ENCODE measurements around the gene ASTL. TPM values are rescaled to one million over a fixed set of nuclear protein-coding genes. Genes with fewer than 3 reads are reported as not detected.
A peak's percentile ranks its signal among the peaks of the same experiment; 100 is the strongest.

ASTL gene
- total and polyA plus RNA-seq, 9 of the 15 experiments (the other 6 are each of a cell fraction or from before 2014, with no cell fraction given): not detected

DNA sequence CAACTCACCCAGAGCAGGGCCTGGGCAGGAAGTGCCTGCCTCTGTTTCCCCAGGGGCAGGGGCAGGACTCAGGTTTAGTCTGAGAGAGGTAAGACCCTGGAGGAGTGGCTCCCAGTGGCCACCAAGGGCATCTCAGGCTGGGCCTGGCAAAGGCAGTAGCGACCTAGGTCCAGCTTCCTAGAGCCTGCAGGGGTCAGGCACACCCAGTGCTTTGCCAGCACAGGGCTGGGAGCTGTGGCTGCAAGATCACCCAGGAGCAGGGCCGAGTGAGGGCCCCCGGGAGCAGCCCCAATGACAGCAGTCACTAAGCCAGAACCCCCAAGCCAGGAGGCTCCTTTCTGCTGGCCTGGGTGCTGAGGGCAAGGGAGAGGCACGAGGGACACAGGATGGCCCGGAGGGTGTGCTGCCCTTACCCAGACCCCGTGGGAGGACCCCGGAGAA, 15.7 kb upstream of the ASTL start:
- no peak overlapping the region for H3K4me2 ChIP-seq (ENCODE audit: insufficient read depth, low read length)
- H3K79me2 ChIP-seq (ENCODE audit: control insufficient read depth, insufficient read depth, low read length): no peaks in the 10 kb centered on the region
- H3K4me3 ChIP-seq: no peak overlapping the region
- TF ChIP-seq MCM5 (IDR thresholded peaks at IDR 0.05; ENCODE audit: low read depth): no peak
- TF ChIP-seq, protein P1, sequence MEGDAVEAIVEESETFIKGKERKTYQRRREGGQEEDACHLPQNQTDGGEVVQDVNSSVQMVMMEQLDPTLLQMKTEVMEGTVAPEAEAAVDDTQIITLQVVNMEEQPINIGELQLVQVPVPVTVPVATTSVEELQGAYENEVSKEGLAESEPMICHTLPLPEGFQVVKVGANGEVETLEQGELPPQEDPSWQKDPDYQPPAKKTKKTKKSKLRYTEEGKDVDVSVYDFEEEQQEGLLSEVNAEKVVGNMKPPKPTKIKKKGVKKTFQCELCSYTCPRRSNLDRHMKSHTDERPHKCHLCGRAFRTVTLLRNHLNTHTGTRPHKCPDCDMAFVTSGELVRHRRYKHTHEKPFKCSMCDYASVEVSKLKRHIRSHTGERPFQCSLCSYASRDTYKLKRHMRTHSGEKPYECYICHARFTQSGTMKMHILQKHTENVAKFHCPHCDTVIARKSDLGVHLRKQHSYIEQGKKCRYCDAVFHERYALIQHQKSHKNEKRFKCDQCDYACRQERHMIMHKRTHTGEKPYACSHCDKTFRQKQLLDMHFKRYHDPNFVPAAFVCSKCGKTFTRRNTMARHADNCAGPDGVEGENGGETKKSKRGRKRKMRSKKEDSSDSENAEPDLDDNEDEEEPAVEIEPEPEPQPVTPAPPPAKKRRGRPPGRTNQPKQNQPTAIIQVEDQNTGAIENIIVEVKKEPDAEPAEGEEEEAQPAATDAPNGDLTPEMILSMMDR (IDR thresholded peaks at IDR 0.05 in 2 of 3, conservative IDR thresholded peaks at IDR 0.05 in 1 of 3; ENCODE audit: insufficient read depth in 2 of 3, low read depth in 1 of 3, low read length in 3 of 3): peak; percentile 18 to 60 (median 22); a peak in 3 of 6 replicates
- ATAC-seq (peak; percentile 10; the same call in 1 of the 3 replicates), DNase-seq (ENCODE audit: extremely low read depth in 1 of 4, low spot score in 3 of 4) (no peak), FAIRE-seq (no peak)
- CTCF ChIA-PET (ENCODE audit: low intra/inter-chr PET ratio): no interaction called here
- H2AFZ ChIP-seq (ENCODE audit: low read depth, low read length): no peak overlapping the region
- H3K27ac ChIP-seq (ENCODE audit: extremely low read depth, low read depth, low read length): no peak overlapping the region
- H3K27me3 ChIP-seq (ENCODE audit: control insufficient read depth in 2 of 2, insufficient read depth in 2 of 2, low read length in 2 of 2): no peaks in the 10 kb centered on the region
- H4K20me1 ChIP-seq (replicated peaks; ENCODE audit: control insufficient read depth, insufficient read depth, low read length): no peaks in the 10 kb centered on the region
- POLR2A ChIA-PET: no interaction called here
- H3K9me1 ChIP-seq (ENCODE audit: control insufficient read depth, insufficient read depth, low read length): peaks cover 3% of the 10 kb centered on the region
- WGBS (ENCODE audit: insufficient coverage, low coverage, missing lambda C conversion rate): 25% methylated on average over 4 of the region's 7 CpGs
- intact Hi-C loops (cut with micrococcal nuclease): no loop called here
- peak overlapping the region in 1 of 2 experiments; percentile 35; a peak in 1 of 4 replicates for H3K9ac ChIP-seq (ENCODE audit: insufficient read depth in 1 of 2, low read depth in 2 of 2, low read length in 2 of 2)
- peaks cover 20 to 36% of the 10 kb centered on the region in 2 experiments for H3K4me1 ChIP-seq (replicated peaks in 1 of 2; ENCODE audit: control insufficient read depth in 2 of 2, insufficient read depth in 2 of 2, low read length in 2 of 2)
- in situ Hi-C loops (cut with MboI): no loop called here
- no peaks in the 10 kb centered on the region for H3K36me3 ChIP-seq (ENCODE audit: control insufficient read depth, insufficient read depth, low read length)
- no peaks in the 10 kb centered on the region for H3K9me3 ChIP-seq (replicated peaks; ENCODE audit: control insufficient read depth, insufficient read depth, low read depth, low read length)
- no TSS peak for BruUV-seq (replicated peaks)

DNA sequence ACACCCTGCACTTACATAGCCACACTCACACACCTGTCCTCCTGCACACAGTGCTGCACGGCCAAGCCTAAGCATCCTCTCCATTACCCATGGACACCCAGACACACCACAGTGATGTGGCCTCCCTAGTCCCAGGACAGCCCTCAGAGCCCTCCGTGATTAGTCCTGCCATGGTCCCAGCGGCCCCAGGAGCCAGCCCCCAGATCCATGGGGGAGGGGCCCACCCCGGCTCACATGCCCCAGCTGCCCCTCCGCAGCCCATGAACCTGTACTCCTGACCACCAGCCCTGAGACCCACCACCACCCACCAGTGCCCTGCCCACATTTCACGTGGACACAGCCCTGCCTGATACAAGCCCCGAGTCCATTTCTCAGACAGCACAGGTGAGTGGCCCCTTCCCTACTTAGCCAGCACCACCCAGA, 15.0 kb upstream of the ASTL start:
- Histone ChIP-seq H2AFZ (ENCODE audit: low read depth, low read length) (no peak overlapping the region), H3K27ac (ENCODE audit: extremely low read depth, low read depth, low read length) (no peak overlapping the region), H4K20me1 (replicated peaks; ENCODE audit: control insufficient read depth, insufficient read depth, low read length) (no peaks in the 10 kb centered on the region), H3K4me3 (no peak overlapping the region), H3K36me3 (ENCODE audit: control insufficient read depth, insufficient read depth, low read length) (no peaks in the 10 kb centered on the region), H3K79me2 (ENCODE audit: control insufficient read depth, insufficient read depth, low read length) (no peaks in the 10 kb centered on the region), H3K4me2 (ENCODE audit: insufficient read depth, low read length) (no peak overlapping the region), H3K27me3 (ENCODE audit: control insufficient read depth in 2 of 2, insufficient read depth in 2 of 2, low read length in 2 of 2) (no peaks in the 10 kb centered on the region), H3K9me3 (replicated peaks; ENCODE audit: control insufficient read depth, insufficient read depth, low read depth, low read length) (no peaks in the 10 kb centered on the region), H3K9ac (ENCODE audit: insufficient read depth in 1 of 2, low read depth in 2 of 2, low read length in 2 of 2) (no peak overlapping the region), H3K9me1 (ENCODE audit: control insufficient read depth, insufficient read depth, low read length) (peaks cover 2% of the 10 kb centered on the region), H3K4me1 (replicated peaks in 1 of 2; ENCODE audit: control insufficient read depth in 2 of 2, insufficient read depth in 2 of 2, low read length in 2 of 2) (peaks cover 15 to 36% of the 10 kb centered on the region in 2 experiments)
- ATAC-seq: no peak
- ChIA-PET POLR2A (no interaction called here), CTCF (ENCODE audit: low intra/inter-chr PET ratio) (no interaction called here)
- 19% methylated on average over 5 of the region's 7 CpGs for WGBS (ENCODE audit: insufficient coverage, low coverage, missing lambda C conversion rate)
- in situ Hi-C loops (cut with MboI): no loop called here
- FAIRE-seq: no peak
- no peak for DNase-seq (ENCODE audit: extremely low read depth in 1 of 4, low spot score in 3 of 4)
- intact Hi-C loops (cut with micrococcal nuclease): no loop called here
- BruUV-seq (replicated peaks): no TSS peak
- no peak for TF ChIP-seq TEAD2 (tag; IDR thresholded peaks at IDR 0.05)
- TF ChIP-seq SMAD1 (IDR thresholded peaks at IDR 0.05; ENCODE audit: low read depth, low read length, partially characterized antibody): no peak
- TF ChIP-seq ZNF282 (CRISPR knock-in tag; IDR thresholded peaks at IDR 0.05): no peak
- TF ChIP-seq HDAC8 (tag; IDR thresholded peaks at IDR 0.05): no peak
- no peak for TF ChIP-seq BCL6 (CRISPR knock-in tag; IDR thresholded peaks at IDR 0.05)
- TF ChIP-seq, protein P2, sequence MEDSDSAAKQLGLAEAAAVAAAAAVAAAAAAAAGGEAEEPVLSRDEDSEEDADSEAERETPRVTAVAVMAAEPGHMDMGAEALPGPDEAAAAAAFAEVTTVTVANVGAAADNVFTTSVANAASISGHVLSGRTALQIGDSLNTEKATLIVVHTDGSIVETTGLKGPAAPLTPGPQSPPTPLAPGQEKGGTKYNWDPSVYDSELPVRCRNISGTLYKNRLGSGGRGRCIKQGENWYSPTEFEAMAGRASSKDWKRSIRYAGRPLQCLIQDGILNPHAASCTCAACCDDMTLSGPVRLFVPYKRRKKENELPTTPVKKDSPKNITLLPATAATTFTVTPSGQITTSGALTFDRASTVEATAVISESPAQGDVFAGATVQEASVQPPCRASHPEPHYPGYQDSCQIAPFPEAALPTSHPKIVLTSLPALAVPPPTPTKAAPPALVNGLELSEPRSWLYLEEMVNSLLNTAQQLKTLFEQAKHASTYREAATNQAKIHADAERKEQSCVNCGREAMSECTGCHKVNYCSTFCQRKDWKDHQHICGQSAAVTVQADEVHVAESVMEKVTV (CRISPR knock-in tag; IDR thresholded peaks at IDR 0.05): no peak
- TF ChIP-seq ZFP30 (CRISPR knock-in tag; IDR thresholded peaks at IDR 0.05; ENCODE audit: borderline replicate concordance): no peak
- no peak for TF ChIP-seq DIDO1 (tag; IDR thresholded peaks at IDR 0.05; ENCODE audit: low read depth)
- no peak for TF ChIP-seq CBFA2T3 (IDR thresholded peaks at IDR 0.05)
- TF ChIP-seq GTF2E2 (tag; IDR thresholded peaks at IDR 0.05): no peak
- TF ChIP-seq ZNF239 (CRISPR knock-in tag; IDR thresholded peaks at IDR 0.05): no peak
- no peak for TF ChIP-seq ELF1 (tag; IDR thresholded peaks at IDR 0.05)
